Breast epithelium (tissue), 4 donors: ENCODE data around the gene CHRD. TPM values are rescaled to one million over a fixed set of nuclear protein-coding genes. Genes with fewer than 3 reads are reported as not detected.

Experiments used
- DNase-seq, 2 donors: peaks; one replicate each; pipeline ENCODE4 v3.0.0-alpha.2; 2019; ENCODE audit warnings: low spot score in 2 of 2
- H3K27ac ChIP-seq, 2 donors: fragments of 200-600 bp; sonication (generic) in 1 of 2; one replicate each; pipeline ENCODE4 v1.5.1; 2016 to 2019; ENCODE audit warnings: mild to moderate bottlenecking in 1 of 2
- H3K27me3 ChIP-seq, 2 donors: fragments of 200-600 bp; sonication (generic) in 1 of 2; one replicate each; pipeline versions ENCODE4 v1.5.1 to v1.6.0; 2017 to 2019; ENCODE audit warnings: control low read depth in 1 of 2, mild to moderate bottlenecking in 1 of 2
- H3K36me3 ChIP-seq: fragments of 200-600 bp; one replicate; pipeline ENCODE4 v1.5.1; 2019
- H3K4me1 ChIP-seq, 2 donors: fragments of 200-600 bp; sonication (generic); one replicate each; pipeline ENCODE4 v1.5.1; 2016 to 2019; ENCODE audit warnings: control low read depth in 1 of 2
- H3K4me3 ChIP-seq, 3 donors: fragments of 200-600 bp; sonication (generic); 1 replicate in 2 of 3; 2 replicates in 1 of 3; pipeline ENCODE4 v1.5.1; 2016 to 2019; ENCODE audit warnings: mild to moderate bottlenecking in 3 of 3, moderate library complexity in 2 of 3
- H3K9me3 ChIP-seq, 2 donors: fragments of 200-600 bp; sonication (generic) in 1 of 2; one replicate each; pipeline ENCODE4 v1.5.1; 2016 to 2019; ENCODE audit warnings: control low read depth in 1 of 2
- POLR2A ChIP-seq: fragments of 450-650 bp; IDR thresholded peaks from one replicate; pipeline ENCODE4 v1.6.1; 2016; ENCODE audit warnings: antibody characterized with exemption, mild to moderate bottlenecking, moderate library complexity
- POLR2AphosphoS5 ChIP-seq, 3 donors: sonication (generic); formaldehyde crosslinking; IDR thresholded peaks; one replicate each; pipeline ENCODE4 v1.6.1; 2017; ENCODE audit warnings: antibody characterized with exemption in 3 of 3
- intact Hi-C: fragments of 100-400 bp; cut with DNase I; formaldehyde crosslinking; loops from one replicate; pipeline ENCODE4 v1.15.1; 2023; ENCODE audit warnings: low total_unique reads
- total RNA-seq, 3 donors: library from RNA; depleted of rRNA; stranded (reverse); fragments of >200 nt; gene quantifications; one replicate each; pipeline ENCODE4 v1.1.0, GENCODE V29; 2016
- TF ChIP-seq, protein P1 (sequence below), 3 donors: fragments of 450-650 bp; IDR thresholded peaks; one replicate each; pipeline ENCODE4 v1.5.1; 2016 to 2017; ENCODE audit warnings: antibody characterized with exemption in 3 of 3, mild to moderate bottlenecking in 3 of 3, moderate library complexity in 3 of 3

CHRD gene
- total RNA-seq, 3 donors from 2014 or later = 9.6 to 20.3 (median 12.1) TPM

DNA sequence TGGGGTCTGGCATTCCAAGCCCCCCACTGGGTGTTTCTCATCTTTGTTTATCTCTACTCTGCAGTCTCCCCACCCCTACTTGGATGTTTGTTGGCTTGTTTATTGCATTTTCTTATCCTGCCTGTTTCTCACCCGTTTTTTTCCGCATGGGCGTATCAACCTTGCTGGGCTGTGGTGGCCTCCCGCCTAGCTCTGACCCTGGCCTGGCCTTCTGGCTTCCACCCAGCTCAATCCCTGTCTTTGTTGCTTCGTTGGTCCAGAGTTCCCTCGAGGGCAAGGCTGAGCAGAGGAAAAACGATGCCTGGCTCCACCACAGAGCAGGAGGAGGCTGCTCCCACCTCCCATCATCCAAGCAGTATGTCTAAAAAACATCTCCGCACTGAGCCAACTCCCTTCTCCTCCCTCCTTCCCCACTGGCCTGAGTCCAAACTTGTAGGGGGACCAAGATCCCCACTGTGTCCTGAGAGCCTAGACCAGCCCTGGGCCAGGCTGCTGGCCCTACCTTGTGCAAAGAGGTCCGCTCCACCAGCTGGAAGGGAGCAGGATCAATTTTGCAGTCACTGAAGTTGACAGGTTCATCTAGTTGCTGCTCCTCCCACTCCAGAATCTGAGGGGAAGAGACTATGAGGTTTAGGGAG is 28.2 kb upstream of the CHRD start:
- no peaks in the 10 kb centered on the region for H3K4me1 ChIP-seq
- DNase-seq = no peak
- no peaks in the 10 kb centered on the region for H3K36me3 ChIP-seq
- no peak overlapping the region for H3K4me3 ChIP-seq
- no peaks in the 10 kb centered on the region for H3K9me3 ChIP-seq
- H3K27me3 ChIP-seq = no peaks in the 10 kb centered on the region
- no peak overlapping the region for H3K27ac ChIP-seq
- TF ChIP-seq, protein P1, sequence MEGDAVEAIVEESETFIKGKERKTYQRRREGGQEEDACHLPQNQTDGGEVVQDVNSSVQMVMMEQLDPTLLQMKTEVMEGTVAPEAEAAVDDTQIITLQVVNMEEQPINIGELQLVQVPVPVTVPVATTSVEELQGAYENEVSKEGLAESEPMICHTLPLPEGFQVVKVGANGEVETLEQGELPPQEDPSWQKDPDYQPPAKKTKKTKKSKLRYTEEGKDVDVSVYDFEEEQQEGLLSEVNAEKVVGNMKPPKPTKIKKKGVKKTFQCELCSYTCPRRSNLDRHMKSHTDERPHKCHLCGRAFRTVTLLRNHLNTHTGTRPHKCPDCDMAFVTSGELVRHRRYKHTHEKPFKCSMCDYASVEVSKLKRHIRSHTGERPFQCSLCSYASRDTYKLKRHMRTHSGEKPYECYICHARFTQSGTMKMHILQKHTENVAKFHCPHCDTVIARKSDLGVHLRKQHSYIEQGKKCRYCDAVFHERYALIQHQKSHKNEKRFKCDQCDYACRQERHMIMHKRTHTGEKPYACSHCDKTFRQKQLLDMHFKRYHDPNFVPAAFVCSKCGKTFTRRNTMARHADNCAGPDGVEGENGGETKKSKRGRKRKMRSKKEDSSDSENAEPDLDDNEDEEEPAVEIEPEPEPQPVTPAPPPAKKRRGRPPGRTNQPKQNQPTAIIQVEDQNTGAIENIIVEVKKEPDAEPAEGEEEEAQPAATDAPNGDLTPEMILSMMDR (IDR thresholded peaks at IDR 0.05) = no peak
- TF ChIP-seq POLR2A (no peak), POLR2AphosphoS5 (IDR thresholded peaks at IDR 0.05) (no peak)
- intact Hi-C loops = loop anchor here (2.0 kb wide), 1 partner anchor 57 kb away; no protein-coding TSS in a partner anchor

DNA sequence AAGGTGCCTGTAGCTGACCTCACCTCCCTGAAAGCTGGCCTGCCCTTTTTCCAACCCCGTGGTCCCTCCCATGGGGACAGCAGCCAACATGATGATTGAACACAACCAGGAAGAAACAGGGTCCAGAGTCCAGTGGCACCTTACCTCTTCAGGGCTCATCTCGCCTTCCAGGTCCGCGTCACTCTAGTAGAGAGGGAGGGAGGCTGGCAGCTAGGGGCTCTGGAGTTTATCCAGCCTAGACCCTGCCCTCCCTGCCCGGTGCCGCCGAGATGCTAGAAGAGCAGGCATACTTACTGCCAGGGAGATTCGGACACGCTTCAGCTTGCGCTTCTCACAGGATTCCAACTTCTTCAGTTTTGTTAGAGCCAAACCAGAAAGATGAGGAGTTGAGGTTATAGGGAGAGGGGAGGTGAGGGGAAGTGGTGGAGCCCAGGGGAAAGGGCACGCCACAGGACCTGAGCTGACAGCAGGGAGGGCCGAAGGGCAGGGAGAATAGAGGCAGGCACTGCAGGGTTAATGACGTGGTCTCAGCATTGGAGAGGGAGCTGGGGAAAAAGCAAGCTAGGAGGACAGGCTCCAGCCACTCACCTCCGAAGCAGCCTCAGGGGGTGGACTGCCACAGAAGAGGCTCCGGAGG is 27.6 kb upstream of the CHRD start:
- DNase-seq = no peak
- H3K27me3 ChIP-seq = no peaks in the 10 kb centered on the region
- TF ChIP-seq POLR2A = no peak
- TF ChIP-seq, protein P1 (IDR thresholded peaks at IDR 0.05) = no peak
- TF ChIP-seq POLR2AphosphoS5 (IDR thresholded peaks at IDR 0.05) = no peak
- intact Hi-C loops = no loop called here
- H3K4me3 ChIP-seq = no peak overlapping the region
- H3K36me3 ChIP-seq = no peaks in the 10 kb centered on the region
- no peaks in the 10 kb centered on the region for H3K4me1 ChIP-seq
- H3K9me3 ChIP-seq = no peaks in the 10 kb centered on the region
- H3K27ac ChIP-seq = peak overlapping the region in 1 of 2 donors; percentile 23

DNA sequence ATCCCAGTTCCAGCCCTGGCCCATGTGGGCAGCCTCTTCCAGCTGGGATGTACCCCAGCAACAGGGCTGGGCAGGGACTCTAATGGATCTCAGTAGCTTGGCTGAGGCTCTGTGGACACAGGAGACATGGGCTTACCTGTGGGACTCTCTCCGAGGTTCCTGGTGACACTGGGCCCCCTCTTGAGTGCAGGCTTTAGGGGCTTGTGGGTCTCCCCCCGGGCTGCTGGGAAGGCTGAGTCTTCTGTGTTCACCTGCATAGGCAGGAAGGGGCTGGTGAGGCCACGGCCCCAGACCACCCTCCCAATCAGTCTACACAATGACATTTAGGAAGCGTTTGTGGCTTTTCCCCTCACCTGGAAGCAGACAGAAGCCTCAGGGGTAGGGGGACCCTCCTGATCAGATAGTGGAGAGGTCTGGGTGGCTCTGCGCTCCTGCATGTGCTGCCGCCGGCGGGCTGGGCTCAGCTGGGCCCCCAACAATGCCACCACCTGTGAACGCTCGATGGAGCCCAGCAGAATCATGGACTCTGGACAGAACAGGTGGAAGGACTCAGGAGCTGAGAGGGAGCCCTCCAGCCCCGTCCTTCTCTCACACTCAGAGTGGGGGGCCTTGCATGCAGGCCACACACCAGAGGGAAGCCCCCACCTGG is 26.8 kb upstream of the CHRD start:
- intact Hi-C loops = no loop called here
- H3K4me3 ChIP-seq = no peak overlapping the region
- no peak for TF ChIP-seq POLR2AphosphoS5 (IDR thresholded peaks at IDR 0.05)
- TF ChIP-seq POLR2A = no peak
- TF ChIP-seq, protein P1 (IDR thresholded peaks at IDR 0.05) = no peak
- H3K9me3 ChIP-seq = no peaks in the 10 kb centered on the region
- H3K4me1 ChIP-seq = no peaks in the 10 kb centered on the region
- no peaks in the 10 kb centered on the region for H3K27me3 ChIP-seq
- H3K36me3 ChIP-seq = no peaks in the 10 kb centered on the region
- H3K27ac ChIP-seq = no peak overlapping the region
- DNase-seq = no peak

DNA sequence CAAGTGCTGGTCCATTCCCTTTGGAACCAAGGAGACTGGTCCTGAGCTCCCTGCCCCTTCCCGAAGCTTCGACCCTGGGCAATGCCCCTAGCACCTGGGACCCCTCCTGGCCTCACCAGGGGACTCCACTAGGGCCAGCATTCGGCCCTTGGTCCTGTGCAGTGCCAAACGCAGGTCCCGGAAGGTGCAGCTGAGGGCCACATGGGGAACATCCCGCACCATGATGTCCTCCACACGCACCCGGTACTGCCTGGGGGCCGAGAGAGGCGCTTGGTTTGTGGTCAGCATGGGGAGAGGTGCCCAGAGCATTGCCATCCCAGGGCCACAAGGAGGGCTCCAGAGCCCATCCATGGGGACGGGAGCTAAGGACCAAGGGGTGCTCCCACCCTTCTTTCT is 26.3 kb upstream of the CHRD start:
- no peak overlapping the region for H3K27ac ChIP-seq
- intact Hi-C loops = no loop called here
- no peaks in the 10 kb centered on the region for H3K9me3 ChIP-seq
- H3K36me3 ChIP-seq = no peaks in the 10 kb centered on the region
- TF ChIP-seq, protein P1 (IDR thresholded peaks at IDR 0.05) = no peak
- no peak for TF ChIP-seq POLR2A
- no peak for TF ChIP-seq POLR2AphosphoS5 (IDR thresholded peaks at IDR 0.05)
- DNase-seq = no peak
- no peak overlapping the region for H3K4me3 ChIP-seq
- no peaks in the 10 kb centered on the region for H3K4me1 ChIP-seq
- H3K27me3 ChIP-seq = no peaks in the 10 kb centered on the region

DNA sequence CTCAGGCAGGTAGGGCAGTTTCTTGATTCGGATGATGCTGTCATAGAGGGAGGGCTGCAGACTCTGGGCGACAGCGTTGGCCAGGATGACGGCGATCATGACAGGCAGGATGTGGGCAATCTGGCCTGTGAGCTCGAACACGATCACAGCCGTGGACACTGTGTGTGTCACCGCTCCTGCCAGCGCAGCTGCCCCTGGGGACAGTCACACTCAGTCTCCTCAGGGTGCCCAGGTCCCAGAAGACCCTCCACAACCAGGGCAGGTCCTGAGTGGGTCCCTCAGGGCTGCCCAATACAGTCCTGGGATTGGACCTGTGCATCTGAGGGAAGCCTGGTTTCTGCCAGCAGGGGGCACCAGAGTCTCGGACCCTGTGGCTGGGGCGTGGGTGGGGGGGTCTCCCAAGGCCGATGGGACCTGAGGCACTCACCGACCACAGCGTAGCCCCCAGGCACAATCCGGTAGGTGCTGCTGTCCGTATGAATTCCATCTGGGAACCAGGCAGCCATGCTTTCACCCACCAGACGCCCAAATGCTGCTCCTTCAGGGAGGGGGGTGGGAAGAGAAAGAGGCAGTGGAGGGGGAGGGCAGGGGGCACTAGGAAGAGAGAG is 25.6 kb upstream of the CHRD start:
- DNase-seq = no peak
- peak overlapping the region in 1 of 3 donors; percentile 15 for H3K4me3 ChIP-seq
- H3K4me1 ChIP-seq = no peaks in the 10 kb centered on the region
- intact Hi-C loops = loop anchor here (1.0 kb wide), 1 partner anchor 31 kb away; no protein-coding TSS in a partner anchor
- TF ChIP-seq POLR2A (no peak), POLR2AphosphoS5 (IDR thresholded peaks at IDR 0.05) (no peak)
- TF ChIP-seq, protein P1 (IDR thresholded peaks at IDR 0.05) = peak in 2 of 3 donors; percentile 46
- H3K9me3 ChIP-seq = no peaks in the 10 kb centered on the region
- H3K36me3 ChIP-seq = no peaks in the 10 kb centered on the region
- H3K27ac ChIP-seq = no peak overlapping the region
- H3K27me3 ChIP-seq = no peaks in the 10 kb centered on the region
